ENCODE results near the gene DELE1. TPM values are rescaled to one million over a fixed set of nuclear protein-coding genes. Genes with fewer than 3 reads are reported as not detected.

Gene DELE1
- total RNA-seq, 1 donor from 2014 or later = 75.0 TPM

GRCh38 chr5:141989720-141990119 lies 66.0 kb downstream of the DELE1 start:
- H3K36me3 ChIP-seq = peaks cover 94% of the 10 kb centered on the region
- ATAC-seq (no peak), DNase-seq (no peak)
- no peak overlapping the region for H3K27ac ChIP-seq
- no peaks in the 10 kb centered on the region for H3K4me1 ChIP-seq
- no peaks in the 10 kb centered on the region for H3K27me3 ChIP-seq (ENCODE audit: low read depth)
- no peaks in the 10 kb centered on the region for H3K9me3 ChIP-seq
- no peak for TF ChIP-seq CTCF (IDR thresholded peaks at IDR 0.05)
- intact Hi-C loops (cut with DNase I) = loop anchor here (10.0 kb wide), 1 partner anchor 145 kb away; no protein-coding TSS in a partner anchor
- no peak overlapping the region for H3K4me3 ChIP-seq

Other genes starting within 250 kb of the DELE1 start
- gene ARAP3, start 241.6 kb upstream of the DELE1 start, total RNA-seq = 35.2 TPM
- gene PCDH1, start 45.5 kb upstream of the DELE1 start, total RNA-seq = 55.7 TPM
- 14.9 TPM for gene PCDH12, start 34.3 kb downstream of the DELE1 start, total RNA-seq
- gene RNF14, start 45.2 kb downstream of the DELE1 start, total RNA-seq = 47.1 TPM
- 38.3 TPM for gene GNPDA1, start 89.2 kb downstream of the DELE1 start, total RNA-seq
- gene NDFIP1, start 184.9 kb downstream of the DELE1 start, total RNA-seq = 70.5 TPM